HFF-Myc (cell line): ENCODE data around the gene TUBGCP2.
A peak's percentile ranks its signal among the peaks of the same experiment; 100 is the strongest.

Source experiments
- DNase-seq: peaks from one replicate; pipeline ENCODE4 v3.0.0-alpha.2; 2011; ENCODE audit warnings: low read depth; ENCODE audit errors: extremely low read depth
- H3K4me3 ChIP-seq: replicated peaks from 2 replicates; pipeline ENCODE4 v1.5.1; 2011; ENCODE audit warnings: low read depth, mild to moderate bottlenecking, control low read depth, low read length
- TF ChIP-seq, protein P1 (sequence below): IDR thresholded peaks from 2 replicates; pipeline ENCODE4 v1.5.1; 2012; ENCODE audit warnings: mild to moderate bottlenecking, low read depth, low read length, control low read depth; ENCODE audit errors: missing control alignments

The TUBGCP2 gene

DNA sequence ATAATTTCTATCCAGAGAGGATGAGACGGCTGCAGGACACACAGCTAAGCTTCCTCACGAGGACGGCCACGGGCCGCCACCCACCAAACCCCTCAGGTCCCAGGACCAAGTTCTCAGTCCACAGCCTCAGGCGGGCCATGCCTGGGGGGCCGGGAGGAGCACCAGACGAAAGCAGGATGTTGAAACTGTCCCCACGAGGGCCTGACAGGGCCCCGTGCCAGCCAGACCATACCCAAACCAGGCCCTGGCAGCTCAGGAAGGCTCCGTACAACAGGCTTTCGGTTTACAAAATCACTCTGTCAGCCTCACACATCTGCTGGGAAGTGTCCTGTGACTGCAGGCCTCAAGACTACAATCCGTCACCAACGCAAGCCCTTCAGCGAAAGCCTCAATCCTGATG, 14.5 kb downstream of the TUBGCP2 start:
- H3K4me3 ChIP-seq, result no peak overlapping the region
- no peak for DNase-seq

DNA sequence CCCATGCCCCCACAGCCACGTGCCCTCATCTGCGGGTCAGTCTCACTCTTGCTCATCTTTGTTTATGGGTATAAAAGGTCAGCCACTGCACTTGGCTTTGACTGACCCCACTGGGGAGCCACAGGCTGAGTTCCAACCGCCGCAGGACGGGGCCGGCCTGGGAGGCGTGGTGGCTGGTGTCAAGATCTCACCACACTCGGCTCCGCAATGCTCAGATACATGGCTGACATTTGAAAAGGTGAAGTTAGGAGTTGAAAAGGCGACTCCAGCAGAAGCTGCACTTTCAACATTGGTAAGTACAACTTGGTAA, 14.9 kb downstream of the TUBGCP2 start:
- no peak for DNase-seq
- TF ChIP-seq, protein P1, sequence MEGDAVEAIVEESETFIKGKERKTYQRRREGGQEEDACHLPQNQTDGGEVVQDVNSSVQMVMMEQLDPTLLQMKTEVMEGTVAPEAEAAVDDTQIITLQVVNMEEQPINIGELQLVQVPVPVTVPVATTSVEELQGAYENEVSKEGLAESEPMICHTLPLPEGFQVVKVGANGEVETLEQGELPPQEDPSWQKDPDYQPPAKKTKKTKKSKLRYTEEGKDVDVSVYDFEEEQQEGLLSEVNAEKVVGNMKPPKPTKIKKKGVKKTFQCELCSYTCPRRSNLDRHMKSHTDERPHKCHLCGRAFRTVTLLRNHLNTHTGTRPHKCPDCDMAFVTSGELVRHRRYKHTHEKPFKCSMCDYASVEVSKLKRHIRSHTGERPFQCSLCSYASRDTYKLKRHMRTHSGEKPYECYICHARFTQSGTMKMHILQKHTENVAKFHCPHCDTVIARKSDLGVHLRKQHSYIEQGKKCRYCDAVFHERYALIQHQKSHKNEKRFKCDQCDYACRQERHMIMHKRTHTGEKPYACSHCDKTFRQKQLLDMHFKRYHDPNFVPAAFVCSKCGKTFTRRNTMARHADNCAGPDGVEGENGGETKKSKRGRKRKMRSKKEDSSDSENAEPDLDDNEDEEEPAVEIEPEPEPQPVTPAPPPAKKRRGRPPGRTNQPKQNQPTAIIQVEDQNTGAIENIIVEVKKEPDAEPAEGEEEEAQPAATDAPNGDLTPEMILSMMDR, result no peak
- no peak overlapping the region for H3K4me3 ChIP-seq

More for the DNA sequence above, 14.5 kb downstream of the TUBGCP2 start:
- TF ChIP-seq, protein P1, result no peak

DNA sequence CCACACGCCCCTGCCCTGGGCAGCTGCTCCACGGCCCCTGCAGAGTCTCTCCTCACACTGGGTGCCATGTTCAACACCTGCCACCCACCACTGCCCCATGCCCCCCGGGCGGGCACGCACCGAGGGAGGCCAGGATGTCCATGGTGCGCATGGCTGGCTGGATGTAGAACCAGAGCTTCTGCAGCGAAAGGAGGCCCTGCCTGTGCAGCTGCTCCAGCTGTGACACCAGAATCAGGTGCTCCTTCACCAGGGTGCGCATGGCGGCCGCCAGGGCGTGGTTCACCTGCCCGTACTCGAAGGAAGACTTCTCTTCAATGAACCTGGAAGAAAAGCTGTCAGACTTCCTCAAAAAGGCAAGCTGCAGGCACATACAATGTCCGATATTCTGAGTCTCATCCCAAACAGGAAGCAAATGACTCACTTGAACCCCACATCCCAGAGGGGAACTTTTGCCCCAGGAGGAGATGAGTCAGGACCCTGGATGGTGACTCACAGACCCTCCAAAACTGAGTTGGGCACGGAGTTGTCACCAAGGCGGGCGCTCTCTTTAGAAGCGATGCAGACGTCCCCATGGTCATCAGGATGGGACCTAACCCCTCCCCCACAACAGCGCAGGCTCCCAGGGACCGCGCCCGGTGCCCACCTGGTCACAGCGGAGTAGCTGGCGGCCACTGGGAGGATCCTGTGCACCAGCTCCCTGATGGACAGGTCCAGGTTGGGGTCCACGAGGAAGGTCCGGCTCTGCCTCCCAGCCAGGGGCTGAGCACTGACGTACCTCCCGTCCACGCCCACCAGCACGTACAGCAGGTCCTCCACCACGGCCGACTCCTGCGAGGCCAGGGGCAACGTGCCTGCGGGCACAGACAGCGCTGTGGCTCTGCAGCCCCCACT, 15.5 kb downstream of the TUBGCP2 start:
- H3K4me3 ChIP-seq, result no peak overlapping the region
- DNase-seq, result peak; percentile 72
- TF ChIP-seq, protein P1, result no peak

DNA sequence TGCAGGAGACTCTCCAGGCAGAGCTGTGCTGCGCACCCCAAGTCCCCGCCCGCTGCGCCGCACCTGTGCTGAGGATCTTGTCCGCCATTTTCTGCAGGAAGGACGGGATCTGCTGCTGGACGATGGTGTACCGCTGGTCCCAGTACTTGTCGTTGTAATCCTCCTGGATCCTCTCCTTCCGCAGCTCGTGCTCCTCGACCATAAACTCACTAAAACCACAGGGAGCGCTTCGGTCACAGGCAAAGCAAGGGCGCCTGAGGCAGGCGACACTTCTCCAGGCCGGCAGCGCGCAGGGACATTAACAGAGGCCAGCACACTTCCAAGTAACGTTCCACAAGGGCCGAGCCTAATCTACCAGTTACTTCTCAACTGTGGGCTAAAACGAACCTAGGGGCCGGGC, 18.9 kb downstream of the TUBGCP2 start:
- no peak for DNase-seq
- TF ChIP-seq, protein P1, result no peak
- no peak overlapping the region for H3K4me3 ChIP-seq

DNA sequence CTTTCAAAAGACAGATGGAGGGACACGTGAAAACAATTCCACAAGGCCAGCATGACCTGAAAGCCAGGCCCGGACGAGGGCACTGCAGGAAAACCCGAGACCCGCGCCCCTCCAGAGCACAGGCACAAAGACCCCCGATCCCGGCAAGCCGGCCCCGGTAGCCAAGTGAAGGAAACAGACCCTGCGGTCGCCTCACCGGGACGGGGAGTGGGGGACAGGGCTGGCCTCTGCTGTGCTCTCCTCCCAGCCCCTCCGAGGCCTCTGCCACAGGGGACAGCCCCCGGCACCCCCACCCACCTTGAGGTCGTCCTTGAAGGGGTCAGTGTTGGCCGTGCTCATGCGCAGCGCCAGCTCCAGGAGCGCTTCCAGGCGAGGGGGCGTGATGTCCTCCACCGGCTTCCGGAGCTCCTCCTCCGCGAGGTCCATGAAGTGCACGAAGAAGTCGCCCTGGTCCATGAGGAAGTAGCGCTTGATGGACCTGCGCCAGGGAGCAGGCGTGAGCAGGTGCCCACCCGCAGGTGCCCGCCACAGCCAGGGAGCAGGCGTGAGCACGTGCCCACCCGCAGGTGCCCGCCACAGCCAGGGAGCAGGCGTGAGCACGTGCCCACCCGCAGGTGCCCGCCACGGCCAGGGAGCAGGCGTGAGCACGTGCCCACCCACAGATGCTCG, 20.7 kb downstream of the TUBGCP2 start:
- DNase-seq, result no peak
- no peak overlapping the region for H3K4me3 ChIP-seq
- TF ChIP-seq, protein P1, result no peak

DNA sequence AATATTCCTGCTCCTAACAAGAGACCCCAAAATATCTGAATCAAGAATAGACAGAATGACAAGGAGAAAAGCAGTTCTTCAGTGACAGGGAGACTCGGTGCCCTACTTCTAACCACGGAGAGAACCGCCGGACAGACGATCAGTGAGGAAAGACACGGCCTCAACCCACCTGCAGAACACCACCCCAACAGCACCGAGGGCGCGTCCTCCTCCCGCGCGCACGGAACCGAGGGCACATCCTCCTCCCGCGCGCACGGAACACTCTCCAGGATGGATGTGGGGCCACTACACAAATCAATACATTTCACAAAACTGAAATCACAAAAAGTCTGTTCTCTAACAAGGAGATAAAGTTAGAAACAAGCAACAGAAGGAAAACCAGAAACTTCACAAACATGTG, 22.3 kb downstream of the TUBGCP2 start:
- TF ChIP-seq, protein P1, result no peak
- no peak overlapping the region for H3K4me3 ChIP-seq
- DNase-seq, result no peak

DNA sequence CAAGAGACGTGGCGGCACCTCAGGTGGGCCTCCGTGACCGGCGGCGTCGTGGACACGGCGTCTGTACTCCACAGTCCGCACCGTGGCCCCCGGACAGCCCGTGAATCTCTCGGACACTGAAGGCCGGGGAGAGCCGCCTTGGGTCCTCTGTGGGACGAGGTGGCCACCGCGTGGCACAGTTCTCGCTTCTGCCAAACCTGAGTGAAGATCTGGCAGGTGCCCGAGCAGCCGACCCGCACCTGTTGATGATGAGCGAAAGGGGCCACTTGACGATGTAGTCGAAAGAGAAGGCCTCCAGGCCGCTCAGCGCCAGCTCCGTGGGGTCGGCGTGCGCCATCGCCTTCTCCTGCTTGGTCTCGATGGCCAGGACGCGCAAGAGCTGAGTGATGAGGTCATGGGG, 23.5 kb downstream of the TUBGCP2 start:
- DNase-seq, result no peak
- TF ChIP-seq, protein P1, result no peak
- H3K4me3 ChIP-seq, result no peak overlapping the region
